Measurements from ENCODE around the gene CAVIN2. TPM values are rescaled to one million over a fixed set of nuclear protein-coding genes. Genes with fewer than 3 reads are reported as not detected.

CAVIN2 gene
- total and polyA plus RNA-seq, 2 donors (not counting 3 experiments of a cell fraction or from before 2014, with no cell fraction given) = 202 to 260 TPM

GRCh38 chr2:191800874-191801273 is 46.0 kb downstream of the CAVIN2 start:
- BruUV-seq (replicated peaks) = no TSS peak
- TF ChIP-seq POLR2AphosphoS5 (IDR thresholded peaks at IDR 0.05; ENCODE audit: insufficient read depth, low read depth, low read length) (no peak), MYC (IDR thresholded peaks at IDR 0.05; ENCODE audit: low read depth, low read length) (no peak), MAX (IDR thresholded peaks at IDR 0.05; ENCODE audit: insufficient read depth, insufficient read length) (no peak), JUN (IDR thresholded peaks at IDR 0.05; ENCODE audit: borderline replicate concordance, insufficient read depth, insufficient read length, low read depth) (no peak), GATA2 (IDR thresholded peaks at IDR 0.05; ENCODE audit: insufficient read depth, insufficient read length, low read depth, low read length) (no peak), EZH2 (IDR thresholded peaks at IDR 0.05; ENCODE audit: borderline replicate concordance, low read depth, low read length, severe bottlenecking) (no peak), CTCF (IDR thresholded peaks at IDR 0.05; ENCODE audit: extremely low read depth in 1 of 2, insufficient read depth in 1 of 2, low read depth in 1 of 2, low read length in 2 of 2) (no peak), POLR2A (IDR thresholded peaks at IDR 0.05; ENCODE audit: low read depth, low read length) (no peak), FOS (IDR thresholded peaks at IDR 0.05; ENCODE audit: borderline replicate concordance, insufficient read depth, low read length) (no peak)
- dilution Hi-C loops (cut with MboI; ENCODE audit: extremely low pct_ligation_motif_present, low sequenced_read_pairs) = no loop called here
- no peaks in the 10 kb centered on the region for H3K36me3 ChIP-seq (ENCODE audit: control insufficient read depth in 2 of 2, extremely low read depth in 1 of 2, insufficient read depth in 2 of 2, low read length in 2 of 2)
- no peak overlapping the region for H3K4me2 ChIP-seq (ENCODE audit: insufficient read depth, low read length)
- no peaks in the 10 kb centered on the region for H3K4me1 ChIP-seq (ENCODE audit: control insufficient read depth, extremely low read depth, insufficient read depth, low read length)
- DNase-seq (ENCODE audit: low read depth, low spot score) (no peak), FAIRE-seq (no peak)
- no peak overlapping the region for H3K27ac ChIP-seq (ENCODE audit: insufficient read depth, low read depth, low read length)
- H3K27me3 ChIP-seq (ENCODE audit: control insufficient read depth in 2 of 2, insufficient read depth in 2 of 2, low read length in 2 of 2) = no peaks in the 10 kb centered on the region
- no peaks in the 10 kb centered on the region for H3K9me1 ChIP-seq (replicated peaks; ENCODE audit: control insufficient read depth, extremely low read depth, insufficient read depth, low read length)
- no peak overlapping the region for H2AFZ ChIP-seq (ENCODE audit: low read depth, low read length)
- intact Hi-C loops (cut with micrococcal nuclease) = loop anchor here (1.0 kb wide), 1 partner anchor 64 kb away; no protein-coding TSS in a partner anchor
- no peak overlapping the region for H3K4me3 ChIP-seq (replicated peaks in 1 of 3; ENCODE audit: insufficient read depth in 1 of 3, low read depth in 1 of 3, low read length in 3 of 3)
- no peaks in the 10 kb centered on the region for H4K20me1 ChIP-seq (replicated peaks; ENCODE audit: control insufficient read depth, extremely low read depth, insufficient read depth, low read length)
- H3K9ac ChIP-seq (replicated peaks; ENCODE audit: extremely low read depth, insufficient read depth, low read length) = no peak overlapping the region
- H3K79me2 ChIP-seq (ENCODE audit: control insufficient read depth, insufficient read depth, low read length) = no peaks in the 10 kb centered on the region
- POLR2A ChIA-PET = no interaction called here
- no peaks in the 10 kb centered on the region for H3K9me3 ChIP-seq (replicated peaks; ENCODE audit: control insufficient read depth, insufficient read depth, low read length)
- CTCF ChIA-PET = no interaction called here
